HepG2 (cell line): ENCODE data around the gene FILIP1. TPM values are rescaled to one million over a fixed set of nuclear protein-coding genes. Genes with fewer than 3 reads are reported as not detected.

ENCODE experiments used
- ATAC-seq: fragments of 200-7000 bp; cut with Tn5 transposase; 3 replicates; pipeline ENCODE4 v1.9.1; 2020; ENCODE audit warnings: mild to moderate bottlenecking, moderate library complexity
- BruUV-seq: library from RNA; stranded (reverse); fragments of 400-500 nt; replicated peaks from 2 replicates; lab custom pipeline; 2021; lab: Mats Ljungman, UMichigan
- CTCF ChIA-PET: fragments of 300-600 bp; formaldehyde crosslinking; extraction: SDS; loops from one replicate; lab custom pipeline; 2021; ENCODE audit warnings: low total read pairs, inconsistent platforms, low intra/inter-chr PET ratio; lab: Yijun Ruan, JAX
- POLR2A ChIA-PET: fragments of 350-600 bp; sonication (Branson Sonifier 250); formaldehyde crosslinking; loops from one replicate; lab custom pipeline; 2020; ENCODE audit warnings: antibody characterized with exemption, inconsistent platforms; lab: Yijun Ruan, JAX
- DNase-seq: peaks from one replicate; pipeline ENCODE4 v3.0.0-alpha.2; 2015; ENCODE audit warnings: low spot score
- FAIRE-seq: peaks from 3 replicates; lab custom pipeline; 2011; peaks lifted over from hg19 to GRCh38; lab: Jason Lieb, UNC
- H2AFZ ChIP-seq: one replicate; pipeline ENCODE4 v1.6.1; 2011; ENCODE audit warnings: low read length, inconsistent platforms
- H3K27ac ChIP-seq: fragments of 300-600 bp; 3 replicates; pipeline ENCODE4 v1.8.0; 2011; ENCODE audit warnings: mixed run types, mild to moderate bottlenecking, mixed read lengths, low read length, inconsistent platforms; ENCODE audit not compliant: insufficient read depth; ENCODE audit errors: extremely low read length
- H3K27me3 ChIP-seq, 2 experiments: fragments of 200-600 bp in 1 of 2; 2 replicates in 1 of 2; 3 replicates in 1 of 2; pipeline versions ENCODE4 v1.6.0 to v1.8.0; 2011; ENCODE audit warnings: low read length in 2 of 2, mild to moderate bottlenecking in 2 of 2, moderate library complexity in 2 of 2, inconsistent platforms in 1 of 2; ENCODE audit not compliant: insufficient read depth in 2 of 2, control insufficient read depth in 1 of 2
- H3K36me3 ChIP-seq, 2 experiments: fragments of 200-600 bp in 1 of 2; replicated peaks in 1 of 2; 2 replicates in 1 of 2; 3 replicates in 1 of 2; pipeline versions ENCODE4 v1.5.1 to v1.8.0; 2011; ENCODE audit warnings: low read length in 2 of 2, inconsistent platforms in 1 of 2; ENCODE audit not compliant: insufficient read depth in 2 of 2, control insufficient read depth in 1 of 2
- H3K4me1 ChIP-seq: 2 replicates; pipeline ENCODE4 v1.5.1; 2012; ENCODE audit warnings: low read length, inconsistent platforms; ENCODE audit not compliant: insufficient read depth
- H3K4me2 ChIP-seq: 2 replicates; pipeline ENCODE4 v1.6.0; 2011; ENCODE audit warnings: low read depth, low read length, inconsistent platforms
- H3K4me3 ChIP-seq, 3 experiments: fragments of 200-600 bp in 1 of 3; sonication (generic), shearing (Covaris generic) in 1 of 3; replicated peaks in 1 of 3; 2 replicates each; pipeline ENCODE4 v1.5.1; 2011 to 2016; ENCODE audit warnings: low read length in 3 of 3, inconsistent platforms in 2 of 3, low read depth in 2 of 3, mild to moderate bottlenecking in 2 of 3, control low read depth in 1 of 3, mixed read lengths in 1 of 3; ENCODE audit not compliant: insufficient read depth in 1 of 3
- H3K79me2 ChIP-seq: one replicate; pipeline ENCODE4 v1.6.1; 2011; ENCODE audit warnings: low read length, inconsistent platforms; ENCODE audit not compliant: insufficient read depth
- H3K9ac ChIP-seq: 2 replicates; pipeline ENCODE4 v1.6.0; 2011; ENCODE audit warnings: mild to moderate bottlenecking, low read depth, low read length, inconsistent platforms; ENCODE audit not compliant: insufficient read depth
- H3K9me3 ChIP-seq: 2 replicates; pipeline ENCODE4 v1.5.1; 2012; ENCODE audit warnings: mild to moderate bottlenecking, low read length
- H4K20me1 ChIP-seq: 2 replicates; pipeline ENCODE4 v1.6.0; 2011; ENCODE audit warnings: inconsistent platforms, mild to moderate bottlenecking, low read length, moderate library complexity; ENCODE audit not compliant: insufficient read depth
- ATRX ChIP-seq: sonication (generic); formaldehyde crosslinking; IDR thresholded peaks from 2 replicates; pipeline ENCODE4 v1.4.0; 2020; ENCODE audit warnings: missing genetic modification reagents, borderline replicate concordance
- CEBPB ChIP-seq: IDR thresholded peaks from 2 replicates; pipeline ENCODE4 v1.6.1; 2011; ENCODE audit warnings: low read depth, low read length, improper control_type of control experiment, borderline replicate concordance
- GTF3A ChIP-seq: sonication (generic); formaldehyde crosslinking; conservative IDR thresholded peaks from 2 replicates; pipeline ENCODE4 v1.4.0; 2020; ENCODE audit warnings: mild to moderate bottlenecking, missing genetic modification reagents
- MTF1 ChIP-seq: sonication (generic); formaldehyde crosslinking; IDR thresholded peaks from 2 replicates; pipeline ENCODE4 v1.5.0; 2020; ENCODE audit warnings: missing genetic modification reagents
- NR1H2 ChIP-seq: sonication (generic); formaldehyde crosslinking; IDR thresholded peaks from 2 replicates; pipeline ENCODE4 v1.8.1; 2022; ENCODE audit warnings: low read depth, missing genetic modification reagents, borderline replicate concordance
- U2AF2 ChIP-seq: fragments of 200-400 bp; formaldehyde crosslinking; IDR thresholded peaks from 2 replicates; pipeline ENCODE4 v1.6.1; 2017; ENCODE audit warnings: low read depth, mild to moderate bottlenecking, low read length
- ZNF264 ChIP-seq: sonication (generic); formaldehyde crosslinking; IDR thresholded peaks from 2 replicates; pipeline ENCODE4 v1.4.0; 2020; ENCODE audit warnings: missing genetic modification reagents
- ZNF670 ChIP-seq: sonication (generic); formaldehyde crosslinking; IDR thresholded peaks from 2 replicates; pipeline ENCODE4 v1.8.0; 2022; ENCODE audit warnings: mild to moderate bottlenecking, missing genetic modification reagents, borderline replicate concordance
- ZSCAN20 ChIP-seq: sonication (generic); formaldehyde crosslinking; IDR thresholded peaks from 2 replicates; pipeline ENCODE4 v1.4.0; 2020; ENCODE audit warnings: missing genetic modification reagents, mild to moderate bottlenecking, borderline replicate concordance
- WGBS: methylation state at CpG from one replicate; pipeline ENCODE4 v1.1.6; 2017; ENCODE audit warnings: low lambda C conversion rate; 5-methylcytosine and 5-hydroxymethylcytosine counted together
- in situ Hi-C: cut with HindIII; loops from 2 replicates; pipeline ENCODE4 v1.10.0; 2017; ENCODE audit warnings: low pct_unique_long_range_greater_than_20kb; ENCODE audit not compliant: extremely low pct_ligation_motif_present
- intact Hi-C: fragments of 100-400 bp; cut with micrococcal nuclease; formaldehyde crosslinking; loops from one replicate; pipeline ENCODE4 v1.10.0; 2022; ENCODE audit not compliant: unreplicated experiment
- polyA plus RNA-seq, 8 experiments: library from polyadenylated mRNA; depleted of rRNA in 3 of 8; stranded (reverse) in 7 of 8; unstranded in 1 of 8; fragments of >200 nt; fragmentation: Illumina TruSeq in 4 of 8; extraction: Trizol in 4 of 8; gene quantifications; 2 replicates each; pipeline versions ENCODE4 v1.2.1 to v1.2.3, GENCODE V29; 2011 to 2016; ENCODE audit warnings: low read depth in 4 of 8, missing spikeins in 1 of 8, mixed read lengths in 1 of 8; ENCODE audit not compliant: insufficient read depth in 1 of 8
- total RNA-seq, 5 experiments: library from RNA; depleted of rRNA; stranded (reverse); fragments of >200 nt; fragmentation: Illumina TruSeq; extraction: Trizol; gene quantifications; 2 replicates each; pipeline ENCODE4 v1.2.3, GENCODE V29; 2016; ENCODE audit warnings: low read depth in 1 of 5

The FILIP1 gene
- total and polyA plus RNA-seq, 2 of the 13 experiments (the other 11 are each of a cell fraction or from before 2014, with no cell fraction given): not detected

DNA sequence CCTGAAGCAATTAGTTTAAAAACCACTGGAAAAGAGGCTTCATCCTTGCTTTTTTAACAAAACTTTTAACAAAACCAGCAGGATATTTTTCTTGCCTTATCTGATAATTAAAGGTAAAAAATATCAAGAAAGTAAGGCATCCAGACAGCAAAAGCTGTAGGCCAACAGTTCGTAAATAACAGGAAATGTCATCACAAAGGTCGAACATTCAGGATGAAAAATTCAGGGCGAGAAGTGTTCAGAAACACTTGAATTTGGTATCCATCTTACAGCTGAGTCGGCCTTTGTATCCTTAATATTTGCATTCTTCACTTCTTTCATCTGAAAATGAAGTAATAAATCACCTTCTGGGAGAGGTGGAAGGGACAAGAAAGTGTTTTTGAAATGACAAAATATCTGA lies 8.2 kb upstream of the FILIP1 start:
- no peaks in the 10 kb centered on the region for H3K27me3 ChIP-seq
- H3K79me2 ChIP-seq: no peaks in the 10 kb centered on the region
- no peak overlapping the region for H3K4me2 ChIP-seq
- intact Hi-C loops (no loop called here), in situ Hi-C loops (no loop called here)
- no peak for DNase-seq
- no peak overlapping the region for H3K27ac ChIP-seq
- no peak overlapping the region for H3K9ac ChIP-seq
- H4K20me1 ChIP-seq: no peaks in the 10 kb centered on the region
- ChIA-PET POLR2A (no interaction called here), CTCF (no interaction called here)
- no peaks in the 10 kb centered on the region for H3K4me1 ChIP-seq
- under 1% methylated on average over 4 of the region's 4 CpGs for WGBS
- H3K9me3 ChIP-seq: no peaks in the 10 kb centered on the region
- BruUV-seq: no TSS peak
- ATAC-seq: no peak
- no peak overlapping the region for H2AFZ ChIP-seq
- H3K4me3 ChIP-seq: no peak overlapping the region
- H3K36me3 ChIP-seq: no peaks in the 10 kb centered on the region
- no peak for FAIRE-seq
- no peak for TF ChIP-seq ATRX (CRISPR knock-in tag)
- no peak for TF ChIP-seq U2AF2
- no peak for TF ChIP-seq ZSCAN20
- TF ChIP-seq ZNF670 (CRISPR knock-in tag): no peak
- TF ChIP-seq ZNF264: no peak
- TF ChIP-seq GTF3A (CRISPR knock-in tag): no peak
- TF ChIP-seq NR1H2 (CRISPR knock-in tag): no peak

DNA sequence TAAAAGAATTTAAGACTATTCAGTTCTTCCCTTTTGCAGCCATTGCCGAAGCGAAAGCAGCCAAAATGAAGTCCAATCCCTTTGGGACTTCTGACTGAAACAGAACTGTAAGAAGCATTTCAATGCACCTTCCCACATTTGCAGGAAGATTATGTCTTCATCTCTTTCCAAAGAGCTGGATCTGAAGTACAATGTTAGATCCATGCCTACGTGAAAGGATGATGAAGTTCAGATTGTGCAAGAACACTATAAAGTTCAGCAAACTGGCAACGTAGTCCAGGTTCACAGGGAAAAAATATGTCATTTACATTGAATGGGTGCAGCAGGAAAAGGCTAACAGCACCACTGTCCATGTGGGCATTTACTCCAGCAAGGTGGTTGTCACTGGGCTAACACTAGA lies 6.0 kb upstream of the FILIP1 start:
- intact Hi-C loops: no loop called here
- ChIA-PET CTCF (no interaction called here), POLR2A (no interaction called here)
- Histone ChIP-seq H2AFZ (no peak overlapping the region), H3K4me2 (no peak overlapping the region), H3K36me3 (no peaks in the 10 kb centered on the region), H3K27me3 (no peaks in the 10 kb centered on the region), H3K4me1 (no peaks in the 10 kb centered on the region), H4K20me1 (no peaks in the 10 kb centered on the region), H3K79me2 (no peaks in the 10 kb centered on the region), H3K4me3 (no peak overlapping the region), H3K9ac (no peak overlapping the region), H3K9me3 (no peaks in the 10 kb centered on the region), H3K27ac (no peak overlapping the region)
- no peak for DNase-seq
- no peak for ATAC-seq
- 26% methylated on average over 4 of the region's 4 CpGs for WGBS
- in situ Hi-C loops: no loop called here
- FAIRE-seq: no peak
- TF ChIP-seq CEBPB: peak; percentile 71
- no peak for TF ChIP-seq MTF1 (CRISPR knock-in tag)
- no TSS peak for BruUV-seq
